ENCODE results near the gene AFF3. TPM values are rescaled to one million over a fixed set of nuclear protein-coding genes. Genes with fewer than 3 reads are reported as not detected.
A peak's percentile ranks its signal among the peaks of the same experiment; 100 is the strongest.

The AFF3 gene
- total and polyA plus RNA-seq, 12 donors, result 1.1 to 7.5 (median 3.9) TPM

DNA sequence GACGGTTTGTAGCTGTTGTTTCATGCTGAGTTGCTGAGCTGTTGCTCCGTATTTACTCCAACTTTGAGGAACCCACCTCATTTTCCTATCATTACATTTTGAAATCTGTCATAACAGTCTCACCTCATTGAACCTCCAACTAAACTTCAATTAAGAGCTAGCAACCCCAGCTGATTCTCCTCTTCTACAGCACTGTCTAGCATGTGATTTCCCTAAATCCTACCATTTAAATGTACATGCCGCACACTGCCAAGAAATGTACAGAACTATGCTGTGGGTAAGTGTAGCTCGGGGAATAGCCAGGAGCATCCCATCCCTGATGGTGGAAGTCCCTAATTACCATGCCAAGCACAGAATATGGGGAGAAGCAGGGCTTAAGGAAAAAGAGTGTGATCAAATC is 299.9 kb downstream of the AFF3 start:
- Histone ChIP-seq H3K27ac (no peak overlapping the region), H3K27me3 (no peaks in the 10 kb centered on the region), H3K4me1 (replicated peaks in 1 of 2) (no peaks in the 10 kb centered on the region), H3K36me3 (replicated peaks in 1 of 2) (no peaks in the 10 kb centered on the region), H3K9me3 (replicated peaks in 1 of 3) (no peaks in the 10 kb centered on the region), H3K4me3 (no peak overlapping the region)
- 75 to 87% (median 81%) methylated on average over 4 of the region's 4 CpGs for WGBS, 4 donors
- no peak for DNase-seq
- intact Hi-C loops (cut with DNase I), result no loop called here
- TF ChIP-seq POLR2A (IDR thresholded peaks at IDR 0.05), result no peak
- TF ChIP-seq, protein P1, sequence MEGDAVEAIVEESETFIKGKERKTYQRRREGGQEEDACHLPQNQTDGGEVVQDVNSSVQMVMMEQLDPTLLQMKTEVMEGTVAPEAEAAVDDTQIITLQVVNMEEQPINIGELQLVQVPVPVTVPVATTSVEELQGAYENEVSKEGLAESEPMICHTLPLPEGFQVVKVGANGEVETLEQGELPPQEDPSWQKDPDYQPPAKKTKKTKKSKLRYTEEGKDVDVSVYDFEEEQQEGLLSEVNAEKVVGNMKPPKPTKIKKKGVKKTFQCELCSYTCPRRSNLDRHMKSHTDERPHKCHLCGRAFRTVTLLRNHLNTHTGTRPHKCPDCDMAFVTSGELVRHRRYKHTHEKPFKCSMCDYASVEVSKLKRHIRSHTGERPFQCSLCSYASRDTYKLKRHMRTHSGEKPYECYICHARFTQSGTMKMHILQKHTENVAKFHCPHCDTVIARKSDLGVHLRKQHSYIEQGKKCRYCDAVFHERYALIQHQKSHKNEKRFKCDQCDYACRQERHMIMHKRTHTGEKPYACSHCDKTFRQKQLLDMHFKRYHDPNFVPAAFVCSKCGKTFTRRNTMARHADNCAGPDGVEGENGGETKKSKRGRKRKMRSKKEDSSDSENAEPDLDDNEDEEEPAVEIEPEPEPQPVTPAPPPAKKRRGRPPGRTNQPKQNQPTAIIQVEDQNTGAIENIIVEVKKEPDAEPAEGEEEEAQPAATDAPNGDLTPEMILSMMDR (IDR thresholded peaks at IDR 0.05), result no peak

DNA sequence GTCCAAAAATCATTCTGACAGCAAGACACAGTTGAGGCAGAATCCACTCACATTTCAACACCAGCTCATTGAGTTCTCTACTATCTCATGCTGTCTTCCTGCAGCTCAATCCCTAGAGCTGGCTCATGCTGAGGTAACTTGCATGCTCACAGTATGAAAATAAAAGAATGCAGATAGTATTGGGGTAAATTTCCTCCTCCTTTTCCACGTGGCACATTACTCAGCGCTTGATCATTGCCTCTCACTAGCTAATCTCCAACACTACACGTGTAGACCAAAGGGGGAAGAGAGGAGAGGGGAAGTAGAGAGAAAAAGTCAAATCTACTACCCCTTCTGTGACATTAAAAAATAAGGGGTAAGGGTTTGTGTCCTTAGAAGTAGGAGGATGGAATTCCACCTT is 300.6 kb downstream of the AFF3 start:
- intact Hi-C loops (cut with DNase I), result no loop called here
- no peaks in the 10 kb centered on the region for H3K9me3 ChIP-seq (replicated peaks in 1 of 3)
- 57 to 66% (median 63%) methylated on average over 3 of the region's 3 CpGs for WGBS, 4 donors

DNA sequence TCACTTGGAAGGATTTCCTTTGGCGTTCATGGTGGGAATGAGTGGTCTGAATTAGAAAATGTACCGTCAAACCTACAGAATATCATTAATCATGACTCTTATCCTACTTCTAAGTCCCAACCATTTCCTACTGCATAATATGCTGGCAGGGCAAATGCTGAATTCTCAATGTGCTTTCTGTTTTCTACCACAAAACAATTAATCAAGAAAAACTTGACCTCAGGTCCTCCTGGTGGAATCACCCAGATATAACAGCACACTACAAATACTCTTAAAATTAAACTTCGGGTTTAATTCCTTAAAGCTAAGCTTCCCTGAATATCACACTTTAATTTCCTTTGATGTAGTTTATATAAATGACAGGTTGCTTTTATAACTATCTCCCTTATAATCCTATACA is 301.6 kb downstream of the AFF3 start:
- intact Hi-C loops (cut with DNase I), result no loop called here
- DNase-seq, result no peak
- H3K4me1 ChIP-seq (replicated peaks in 1 of 2), result no peaks in the 10 kb centered on the region
- TF ChIP-seq, protein P1 (IDR thresholded peaks at IDR 0.05), result peak in 1 of 6 experiments; percentile 2
- TF ChIP-seq POLR2A (IDR thresholded peaks at IDR 0.05), result no peak
- 73 to 79% (median 76%) methylated on average over 3 of the region's 3 CpGs for WGBS, 4 donors
- no peaks in the 10 kb centered on the region for H3K27me3 ChIP-seq
- no peak overlapping the region for H3K27ac ChIP-seq
- H3K36me3 ChIP-seq (replicated peaks in 1 of 2), result no peaks in the 10 kb centered on the region
- no peaks in the 10 kb centered on the region for H3K9me3 ChIP-seq (replicated peaks in 1 of 3)
- no peak overlapping the region for H3K4me3 ChIP-seq

More for the DNA sequence above, 300.6 kb downstream of the AFF3 start:
- Histone ChIP-seq H3K27ac (no peak overlapping the region), H3K4me3 (no peak overlapping the region), H3K27me3 (no peaks in the 10 kb centered on the region), H3K4me1 (replicated peaks in 1 of 2) (no peaks in the 10 kb centered on the region), H3K36me3 (replicated peaks in 1 of 2) (no peaks in the 10 kb centered on the region)
- TF ChIP-seq POLR2A (IDR thresholded peaks at IDR 0.05), result no peak
- TF ChIP-seq, protein P1 (IDR thresholded peaks at IDR 0.05), result no peak
- DNase-seq, result no peak

DNA sequence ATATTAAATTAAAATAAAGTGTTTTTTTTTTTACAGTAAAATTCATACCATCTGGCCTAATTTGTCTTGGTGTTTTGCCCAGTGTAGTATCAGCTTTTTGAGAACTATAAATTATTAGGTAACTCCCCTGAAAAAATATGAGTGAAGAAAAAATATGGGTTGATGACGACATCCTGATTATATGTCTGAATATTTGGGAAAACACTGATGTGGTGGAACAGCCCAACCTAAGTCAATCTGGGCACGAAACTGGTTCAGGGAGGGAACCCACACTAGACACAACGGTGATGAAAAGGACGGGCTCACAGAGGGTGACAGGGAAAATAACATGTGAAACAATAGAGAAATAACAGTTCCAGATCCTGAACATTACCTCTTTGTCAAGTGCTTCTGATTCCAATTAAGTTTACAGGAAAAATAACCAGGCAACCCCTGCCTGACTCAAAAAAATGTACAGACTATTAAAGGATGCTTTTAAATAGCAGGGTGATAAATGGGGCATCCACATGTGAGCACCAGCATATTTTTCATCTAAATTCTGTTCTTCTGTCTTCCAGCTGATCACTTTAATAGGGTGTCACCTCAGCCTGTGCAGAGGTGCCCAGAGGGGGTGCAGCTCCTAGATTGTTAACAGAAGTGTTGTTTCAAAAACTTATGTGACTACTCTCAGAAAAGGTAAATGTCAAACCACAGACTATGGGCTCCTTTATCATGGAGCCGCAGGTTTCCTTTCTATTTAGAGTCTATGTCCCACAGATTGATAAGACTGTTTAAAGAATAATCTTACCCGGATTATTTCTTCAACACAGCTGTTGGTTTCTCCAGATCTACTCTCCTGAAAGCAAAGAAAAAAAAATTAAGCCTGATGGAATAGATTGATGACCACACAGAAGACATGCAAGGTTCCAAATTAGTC is 305.4 kb downstream of the AFF3 start:
- no peak overlapping the region for H3K4me3 ChIP-seq
- H3K4me1 ChIP-seq (replicated peaks in 1 of 2), result no peaks in the 10 kb centered on the region
- no peak for DNase-seq
- 64 to 74% (median 72%) methylated on average over 6 of the region's 6 CpGs for WGBS, 4 donors
- H3K9me3 ChIP-seq (replicated peaks in 1 of 3), result no peaks in the 10 kb centered on the region
- intact Hi-C loops (cut with DNase I), result no loop called here
- no peaks in the 10 kb centered on the region for H3K36me3 ChIP-seq (replicated peaks in 1 of 2)
- no peak overlapping the region for H3K27ac ChIP-seq
- TF ChIP-seq, protein P1 (IDR thresholded peaks at IDR 0.05), result no peak
- no peak for TF ChIP-seq POLR2A (IDR thresholded peaks at IDR 0.05)
- no peaks in the 10 kb centered on the region for H3K27me3 ChIP-seq
